Measurements from ENCODE around the gene SYN1.

GRCh38 chrX:47540754-47541538 lies 78.7 kb downstream of the SYN1 start:
- peak; percentile 88 for TF ChIP-seq POLR2AphosphoS5 (IDR thresholded peaks at IDR 0.05)
- peak; percentile 12 to 78 (median 62) for TF ChIP-seq CTCF (IDR thresholded peaks at IDR 0.05)
- peak; percentile 37 for TF ChIP-seq POLR2A (IDR thresholded peaks at IDR 0.05)
